Neural cell (in vitro differentiated cells): ENCODE measurements around the gene CEP85.

Experiments used
- EP300 ChIP-seq: fragments of 450-650 bp; conservative IDR thresholded peaks from 2 replicates; pipeline ENCODE4 v1.6.1; 2014; ENCODE audit warnings: antibody characterized with exemption, mild to moderate bottlenecking, moderate library complexity; ENCODE audit not compliant: poor library complexity, severe bottlenecking
- POLR2AphosphoS5 ChIP-seq: IDR thresholded peaks from 2 replicates; pipeline ENCODE4 v1.6.1; 2012

- no peak for TF ChIP-seq EP300
- TF ChIP-seq POLR2AphosphoS5 = no peak
Measured at GRCh38 chr1:26283279-26283853, 49.4 kb downstream of the CEP85 start.
